SKM-1 treated with dmso at 0.1 percent for 144 hours (cell line): ENCODE results near the gene AP2M1.
"Not testable (repeated sequence)": the region's sequence is repeated elsewhere in the genome, so short reads cannot be mapped to it uniquely, and the experiment has no call there.

Experiments used
- DNase-seq: peaks from one replicate; lab custom pipeline; 2025; ENCODE audit not compliant: unreplicated experiment; lab: John Stamatoyannopoulos, UW

Gene AP2M1

DNA sequence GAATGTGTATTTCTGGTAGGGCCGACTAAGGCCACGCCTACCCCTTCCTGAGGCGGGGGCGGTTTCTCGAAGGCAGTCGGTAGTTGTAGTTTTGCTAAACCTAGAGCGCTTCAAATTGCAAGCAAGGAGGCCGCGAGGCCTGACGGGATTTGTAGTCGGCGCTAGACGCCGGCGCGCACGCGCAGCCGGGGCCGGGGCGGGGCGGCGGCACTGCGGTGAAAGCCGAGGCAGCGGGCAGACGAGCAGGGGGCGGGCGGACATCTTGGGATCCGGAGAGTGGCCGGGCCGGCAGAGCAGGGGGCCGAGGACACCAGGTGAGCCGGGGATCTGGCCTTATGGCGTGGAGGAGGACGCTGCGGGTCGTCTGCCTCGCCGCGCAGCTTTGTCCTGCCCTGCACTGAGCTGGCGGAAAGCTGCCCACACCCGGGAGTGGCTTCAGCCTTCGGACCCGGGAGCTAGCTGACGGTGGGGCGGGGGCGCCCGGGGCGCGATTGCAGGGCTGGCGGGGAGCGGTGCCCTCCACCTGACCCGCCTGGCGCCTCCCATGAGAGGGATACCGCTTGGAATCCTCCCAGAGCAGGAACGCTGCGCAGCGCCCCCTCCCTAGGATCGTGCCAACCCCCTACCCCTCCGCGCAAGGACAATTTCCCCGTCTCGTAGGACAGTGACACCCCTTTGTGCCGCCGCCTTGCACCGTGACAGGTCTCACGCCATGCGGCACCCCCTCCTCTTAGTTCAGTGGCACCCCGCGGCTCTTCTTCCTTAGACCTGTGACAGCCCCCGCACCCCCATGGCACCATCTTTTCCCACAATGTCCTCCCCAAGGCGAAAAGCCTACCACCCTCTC lies at the start of gene AP2M1:
Gene AP2M1 (plus strand): TSS at position 210 of the 847 bp plus-strand sequence. CDS start 2,139 bp downstream, outside the sequence.
- DNase-seq = peak; percentile 96

DNA sequence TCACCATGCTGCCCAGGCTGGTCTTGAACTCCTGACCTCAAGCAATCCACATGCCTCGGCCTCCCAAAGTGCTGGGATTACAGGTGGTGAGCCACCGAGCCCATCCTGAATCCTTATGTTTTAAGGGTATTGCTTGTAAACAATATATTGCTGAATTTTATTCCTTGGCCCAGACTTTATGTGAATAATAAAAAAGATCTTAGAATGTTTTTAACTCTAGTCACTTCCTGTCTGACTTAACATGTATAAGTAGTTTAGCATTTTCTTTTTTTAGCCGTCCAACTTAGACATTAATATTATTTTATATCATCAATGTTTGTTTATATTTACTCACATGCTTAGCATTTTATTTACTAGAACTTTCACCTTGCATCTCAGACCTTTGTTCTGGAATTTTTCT lies 48.6 kb upstream of the AP2M1 start:
- DNase-seq = no peak

DNA sequence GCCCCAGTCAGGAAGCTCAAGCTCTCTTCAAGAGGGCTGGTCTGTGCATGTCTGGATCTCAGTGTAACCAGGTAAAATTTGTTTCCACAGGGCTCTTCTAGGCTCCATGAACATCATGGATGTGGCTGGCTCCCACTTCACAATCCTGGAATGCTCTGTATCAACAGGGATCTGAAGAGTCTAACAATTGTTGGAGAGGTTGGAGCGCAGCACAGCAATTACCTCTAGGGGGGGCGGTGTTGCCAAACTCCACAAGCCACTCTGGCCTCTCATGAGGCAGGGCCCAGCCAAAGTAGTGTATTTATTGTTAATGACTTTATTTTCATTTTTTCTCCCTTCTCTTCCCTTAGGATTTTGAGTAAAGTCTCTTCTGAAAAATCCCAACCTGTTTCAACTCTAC lies 45.6 kb upstream of the AP2M1 start:
- no peak for DNase-seq

DNA sequence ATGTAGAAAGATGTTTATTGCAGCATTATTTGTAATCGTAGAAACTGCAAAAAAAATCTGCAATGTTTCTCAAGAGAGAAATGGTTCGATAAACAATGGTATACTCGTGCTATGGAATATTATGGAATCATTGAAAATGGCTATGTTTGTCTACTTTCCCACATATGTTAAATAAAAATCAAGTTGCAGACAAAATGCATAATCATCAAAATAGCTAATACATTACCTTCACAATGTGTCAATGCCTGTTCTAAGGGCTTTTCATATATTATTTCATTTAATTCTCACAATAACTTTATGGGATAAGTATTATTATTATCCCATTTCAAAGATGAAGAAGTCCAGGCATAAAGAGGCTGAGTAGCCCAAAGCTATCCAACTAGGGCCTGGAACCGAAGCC lies 41.7 kb upstream of the AP2M1 start:
- DNase-seq = no peak

DNA sequence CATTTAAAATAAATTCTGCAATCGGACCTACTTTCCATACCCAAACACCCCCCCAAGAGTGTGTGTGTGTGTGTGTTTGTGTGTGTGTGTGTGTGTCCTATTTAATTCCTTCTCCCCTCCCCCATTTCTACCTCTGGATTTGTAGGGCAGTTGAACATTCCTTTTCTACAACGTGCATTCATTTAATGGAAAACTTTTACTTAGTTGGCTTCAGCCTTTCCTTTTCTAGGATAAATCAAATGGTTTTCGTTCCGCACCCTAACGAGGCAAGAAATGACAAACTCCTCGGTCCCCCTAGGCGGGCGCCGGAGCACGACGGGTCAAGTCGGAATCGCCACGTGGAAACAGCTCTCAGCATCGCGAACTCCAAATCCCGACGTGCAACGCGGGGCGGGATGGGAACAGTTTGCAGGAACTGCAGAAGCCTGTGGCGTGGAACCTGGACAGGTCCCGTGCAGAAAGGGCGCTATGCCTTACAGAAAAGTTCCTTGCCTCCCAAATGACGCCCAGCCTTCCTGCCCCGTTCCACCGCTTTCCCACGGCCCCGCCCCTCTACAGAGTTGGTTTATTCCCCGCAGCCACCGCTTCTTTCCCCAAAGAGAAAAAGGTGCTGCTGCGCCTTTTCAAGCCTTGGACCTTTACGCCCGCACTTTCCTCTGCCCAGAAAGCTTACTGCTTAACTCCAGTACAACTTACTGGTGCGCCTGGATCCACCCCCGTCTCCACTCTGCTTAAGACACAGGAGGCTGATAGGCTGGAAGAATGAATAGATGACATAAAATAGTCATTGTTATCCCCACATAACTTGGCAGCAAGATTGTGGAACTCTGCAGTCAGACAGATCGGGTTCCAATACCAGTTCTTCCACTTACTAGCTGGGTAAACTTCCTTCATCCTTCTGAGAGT lies 40.6 kb upstream of the AP2M1 start:
- peak; percentile 66 for DNase-seq

DNA sequence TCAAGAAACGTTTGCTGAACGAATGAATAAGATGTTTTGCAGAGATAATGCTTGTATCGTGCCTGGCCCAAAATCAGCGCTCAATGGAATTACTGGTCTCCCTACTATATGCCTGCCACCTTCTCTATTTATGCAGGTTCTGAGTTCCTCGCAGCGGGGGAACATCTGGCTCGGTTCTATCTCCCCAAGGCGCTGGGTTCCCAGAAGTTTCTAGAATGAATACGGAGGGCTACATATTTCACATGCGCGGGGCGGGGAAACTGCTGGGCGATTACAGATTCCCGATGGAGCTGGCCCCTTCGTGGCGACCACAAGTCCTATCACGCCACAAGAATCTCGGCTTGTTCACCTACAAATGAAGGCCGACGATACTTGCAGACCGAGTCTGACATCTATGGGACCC lies 39.9 kb upstream of the AP2M1 start:
- peak; percentile 25 for DNase-seq

DNA sequence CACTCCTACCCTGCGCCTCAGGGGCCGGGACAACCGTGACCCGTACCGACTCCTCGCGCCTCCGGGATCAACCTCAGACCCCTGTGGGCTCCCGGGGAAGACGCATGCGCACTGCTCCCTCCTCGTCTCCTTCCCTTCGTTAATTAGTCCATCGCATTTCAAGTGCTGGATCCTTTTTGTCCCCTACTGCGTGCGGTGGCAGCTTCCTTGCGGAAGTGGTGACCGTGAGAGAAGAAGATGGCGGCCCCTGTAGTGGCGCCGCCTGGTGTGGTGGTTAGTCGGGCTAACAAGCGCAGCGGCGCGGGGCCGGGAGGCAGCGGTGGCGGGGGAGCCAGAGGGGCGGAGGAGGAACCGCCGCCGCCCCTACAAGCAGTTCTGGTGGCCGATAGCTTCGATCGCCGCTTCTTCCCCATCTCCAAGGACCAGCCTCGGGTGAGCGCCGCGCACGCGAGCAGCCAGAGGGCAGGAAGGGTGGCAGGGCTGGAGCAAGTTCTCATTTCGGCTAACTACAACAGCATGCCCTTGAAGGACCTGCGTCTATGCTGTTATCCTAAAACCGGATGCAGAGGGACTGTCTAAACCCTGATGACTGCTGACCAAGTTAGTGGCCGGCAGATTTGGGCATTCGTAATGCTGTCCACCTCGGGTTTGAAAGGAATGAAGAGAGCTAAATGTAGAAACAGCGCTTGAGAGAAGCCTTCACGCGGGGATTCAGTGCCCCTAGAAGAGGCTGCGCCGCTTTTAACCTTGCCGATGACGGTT lies 39.3 kb upstream of the AP2M1 start, which contains the start of gene EIF2B5:
Gene EIF2B5 (plus strand): TSS at position 210 of the 762 bp plus-strand sequence. CDS start 28 bp downstream, at position 238.
- peak; percentile 91 for DNase-seq

DNA sequence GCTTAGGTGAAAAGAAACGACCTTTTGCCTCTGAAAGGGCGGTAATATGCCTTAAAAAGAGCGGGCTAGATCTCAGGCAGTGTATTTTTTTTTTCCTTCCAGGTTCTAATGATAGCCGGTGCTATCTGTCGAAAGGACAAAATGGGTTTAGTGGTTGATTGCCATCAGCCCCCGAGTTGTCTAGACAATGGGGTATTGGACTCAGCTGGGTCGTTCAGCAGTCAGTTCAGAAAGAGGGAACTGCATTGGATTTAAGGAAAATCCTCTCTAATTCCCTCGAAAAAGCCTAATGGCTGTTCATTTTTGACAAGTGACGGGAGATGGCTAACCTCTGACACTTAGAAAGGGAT lies 38.8 kb upstream of the AP2M1 start:
- no peak for DNase-seq

DNA sequence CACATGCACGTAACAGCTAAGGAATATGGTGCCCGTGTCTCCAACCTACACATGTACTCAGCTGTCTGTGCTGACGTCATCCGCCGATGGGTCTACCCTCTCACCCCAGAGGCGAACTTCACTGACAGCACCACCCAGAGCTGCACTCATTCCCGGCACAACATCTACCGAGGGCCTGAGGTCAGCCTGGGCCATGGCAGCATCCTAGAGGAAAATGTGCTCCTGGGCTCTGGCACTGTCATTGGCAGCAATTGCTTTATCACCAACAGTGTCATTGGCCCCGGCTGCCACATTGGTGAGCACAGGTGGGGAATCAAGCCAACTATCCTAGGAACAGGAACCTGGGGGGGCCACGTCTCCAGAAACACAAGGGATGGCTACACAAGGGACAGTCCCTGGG lies 34.2 kb upstream of the AP2M1 start:
- DNase-seq = no peak

DNA sequence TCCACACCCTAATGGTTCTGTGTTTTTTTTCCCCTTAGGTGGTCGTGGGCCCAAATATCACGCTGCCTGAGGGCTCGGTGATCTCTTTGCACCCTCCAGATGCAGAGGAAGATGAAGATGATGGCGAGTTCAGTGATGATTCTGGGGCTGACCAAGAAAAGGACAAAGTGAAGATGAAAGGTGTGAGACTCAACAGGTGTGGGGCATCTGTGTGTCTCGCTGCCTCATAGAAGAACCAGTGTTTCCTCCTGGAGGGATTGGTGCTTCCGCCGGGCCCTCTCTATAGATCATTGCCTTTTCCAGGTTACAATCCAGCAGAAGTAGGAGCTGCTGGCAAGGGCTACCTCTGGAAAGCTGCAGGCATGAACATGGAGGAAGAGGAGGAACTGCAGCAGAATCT lies 32.5 kb upstream of the AP2M1 start:
- no peak for DNase-seq

DNA sequence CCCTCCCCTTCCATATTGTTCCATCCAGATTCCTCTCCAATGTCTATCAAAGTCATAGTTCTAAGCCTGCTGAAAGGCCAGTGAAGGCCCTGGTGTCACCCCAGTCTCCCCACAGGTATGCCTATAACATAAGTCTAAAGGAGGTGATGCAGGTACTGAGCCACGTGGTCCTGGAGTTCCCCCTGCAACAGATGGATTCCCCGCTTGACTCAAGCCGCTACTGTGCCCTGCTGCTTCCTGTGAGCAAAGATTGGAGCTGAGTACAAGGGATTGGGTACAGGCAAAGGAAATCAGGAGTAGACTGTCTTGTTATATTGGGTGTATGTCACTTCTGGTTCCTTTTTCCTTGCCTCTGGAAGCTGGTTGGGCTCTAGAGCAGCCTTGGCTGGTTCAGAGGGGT lies 31.3 kb upstream of the AP2M1 start:
- no peak for DNase-seq

DNA sequence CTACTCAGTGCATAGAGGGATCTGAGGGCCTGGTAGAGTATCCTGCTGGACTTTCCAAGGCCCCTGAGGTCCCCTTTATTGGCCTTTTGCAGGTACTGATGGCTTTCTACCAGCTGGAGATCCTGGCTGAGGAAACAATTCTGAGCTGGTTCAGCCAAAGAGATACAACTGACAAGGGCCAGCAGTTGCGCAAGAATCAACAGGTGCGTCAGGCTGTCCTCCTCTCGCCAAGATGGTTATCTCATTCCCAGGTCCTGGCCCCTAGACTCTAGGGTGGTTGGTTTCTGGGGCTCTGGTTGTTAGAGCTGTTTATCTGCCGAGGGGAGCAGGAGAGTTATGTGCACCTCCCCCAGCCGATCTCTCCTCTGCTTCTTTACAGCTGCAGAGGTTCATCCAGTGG lies 30.1 kb upstream of the AP2M1 start:
- no peak for DNase-seq

DNA sequence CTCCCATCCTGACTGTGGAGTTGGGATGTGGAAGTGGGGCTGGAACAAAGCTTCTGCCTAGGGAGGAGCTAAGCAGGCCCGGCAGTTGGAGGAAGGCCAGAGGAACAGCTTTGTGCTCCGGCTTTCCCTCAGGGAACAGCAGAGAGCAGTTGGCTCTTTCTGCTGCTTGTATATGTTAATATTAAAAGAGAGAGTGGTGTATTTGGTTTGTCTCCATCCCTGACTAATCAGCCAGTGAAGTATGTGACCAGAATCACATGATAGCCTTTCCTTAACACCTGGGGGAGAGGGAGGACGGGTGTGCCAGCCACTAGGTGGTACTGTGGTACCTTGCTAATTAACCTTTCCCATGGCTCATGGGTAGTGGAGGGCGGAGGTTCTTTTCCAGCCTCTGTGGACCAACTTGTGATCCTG lies 29.5 kb upstream of the AP2M1 start:
- DNase-seq = no peak

DNA sequence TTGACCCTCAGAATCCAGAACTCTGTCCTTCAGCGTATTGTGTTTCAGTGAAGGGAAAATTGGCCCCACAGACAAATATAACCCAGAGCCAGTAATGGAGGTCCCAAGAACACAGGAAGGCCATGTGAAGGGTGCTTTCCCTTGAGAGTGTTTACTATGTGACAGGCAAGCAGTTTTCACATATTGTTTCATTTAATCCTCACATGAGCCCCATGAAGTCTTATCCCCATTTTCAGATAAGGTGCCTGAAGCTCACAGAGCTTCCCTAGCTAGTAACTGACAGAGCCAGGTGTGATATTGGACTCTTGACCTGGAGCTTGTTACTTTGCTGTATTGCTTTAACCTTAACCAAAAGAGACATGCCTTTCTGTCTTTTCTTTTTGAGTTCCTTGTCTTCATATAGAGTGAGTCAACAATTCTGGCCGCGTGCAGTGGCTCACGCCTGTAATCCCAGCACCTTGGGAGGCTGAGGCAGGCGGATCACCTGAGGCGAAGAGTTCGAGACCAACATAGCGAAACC lies 28.8 kb upstream of the AP2M1 start:
- DNase-seq = no peak

DNA sequence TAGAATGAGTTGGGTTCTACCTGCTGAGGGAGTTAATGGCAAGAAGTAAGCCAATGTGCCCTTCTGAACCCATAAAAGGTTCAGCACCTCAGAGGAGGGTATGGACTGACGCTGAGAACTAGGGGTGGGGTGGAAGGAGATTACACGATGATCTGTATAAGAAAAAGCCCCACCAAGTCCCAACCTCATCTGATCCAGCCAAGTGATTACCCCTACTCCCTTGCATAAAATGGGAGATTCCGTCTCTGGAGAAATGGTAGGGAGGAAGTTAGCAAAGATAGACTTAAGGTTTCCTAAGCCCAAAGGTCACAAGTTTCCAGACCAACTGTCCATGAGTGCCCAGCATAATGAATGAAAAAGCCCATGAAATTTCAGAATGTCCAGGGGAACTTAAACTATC lies 26.6 kb upstream of the AP2M1 start:
- no peak for DNase-seq

DNA sequence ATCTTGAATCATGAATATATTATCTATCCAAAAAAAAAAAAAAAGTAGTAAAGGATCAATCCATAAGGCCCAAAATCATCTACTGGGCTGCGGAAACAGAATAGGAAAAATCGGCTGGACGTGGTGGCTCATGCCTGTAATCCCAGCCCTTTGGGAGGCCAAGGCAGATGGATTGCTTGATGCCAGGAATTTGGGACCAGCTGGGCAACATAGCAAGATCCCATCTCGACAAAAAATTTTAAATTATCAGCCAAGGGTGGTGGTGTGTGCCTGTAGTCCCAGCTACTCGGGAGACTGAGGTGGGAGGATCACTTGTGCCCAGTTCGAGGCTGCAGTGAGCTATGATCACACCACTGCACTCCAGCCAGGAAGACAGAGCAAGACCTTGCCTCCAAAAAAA lies 25.5 kb upstream of the AP2M1 start:
- DNase-seq = no peak

DNA sequence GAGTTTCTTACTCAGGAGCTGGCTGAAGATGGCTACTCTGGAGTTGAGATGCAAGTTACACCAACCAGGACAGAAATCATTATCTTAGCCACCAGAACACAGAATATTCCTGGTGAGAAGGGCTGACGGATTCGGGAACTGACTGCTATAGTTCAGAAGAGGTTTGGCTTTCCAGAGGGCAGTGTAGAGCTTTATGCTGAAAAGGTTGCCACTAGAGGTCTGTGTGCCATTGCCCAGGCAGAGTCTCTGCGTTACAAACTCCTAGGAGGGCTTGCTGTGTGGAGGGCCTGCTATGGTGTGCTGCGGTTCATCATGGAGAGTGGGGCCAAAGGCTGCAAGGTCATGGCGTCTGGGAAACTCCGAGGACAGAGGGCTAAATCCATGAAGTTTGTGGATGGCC lies 24.9 kb upstream of the AP2M1 start:
- DNase-seq = not testable (repeated sequence)

DNA sequence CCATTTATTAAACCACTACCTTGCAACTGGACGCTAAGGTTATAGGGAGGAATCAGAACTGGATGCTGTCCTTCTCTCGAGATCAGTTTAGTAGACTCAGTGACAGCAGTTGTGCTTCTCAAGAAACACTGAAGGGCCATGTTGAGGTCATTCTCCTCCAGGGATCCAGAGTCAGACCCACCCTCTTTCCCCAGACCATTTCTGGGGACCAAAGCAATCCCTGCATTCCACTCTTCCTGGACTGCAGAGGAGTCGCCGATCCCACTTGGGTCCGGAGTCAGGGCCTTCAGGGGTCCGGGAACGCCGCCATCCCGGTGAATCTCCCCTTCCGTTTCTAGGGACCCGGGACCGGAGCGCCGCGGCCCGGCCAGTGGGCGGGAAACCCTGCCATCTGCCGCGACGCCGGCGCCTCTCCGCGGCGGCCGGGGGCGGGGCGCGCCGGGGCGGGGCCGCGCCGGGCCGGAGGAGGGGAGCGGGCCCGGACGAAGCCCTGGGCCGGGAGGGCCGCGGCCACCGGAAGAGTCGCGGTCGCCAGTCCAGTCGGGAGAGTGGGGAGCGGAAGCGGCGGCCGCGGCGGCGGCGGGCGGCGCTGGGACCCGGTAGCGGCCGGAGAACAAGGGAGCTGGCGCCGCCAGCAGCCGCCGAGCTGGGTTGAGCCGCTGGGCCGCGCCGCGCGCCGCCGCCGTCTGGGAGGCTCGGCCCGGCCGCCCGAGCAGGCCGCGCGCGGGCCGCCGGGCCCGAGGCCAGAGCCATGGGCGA lies 19.6 kb upstream of the AP2M1 start, which contains the start of gene DVL3:
Gene DVL3 (plus strand): TSS at position 493 of the 759 bp plus-strand sequence. CDS start 259 bp downstream, at position 752.
- DNase-seq = peak; percentile 33

DNA sequence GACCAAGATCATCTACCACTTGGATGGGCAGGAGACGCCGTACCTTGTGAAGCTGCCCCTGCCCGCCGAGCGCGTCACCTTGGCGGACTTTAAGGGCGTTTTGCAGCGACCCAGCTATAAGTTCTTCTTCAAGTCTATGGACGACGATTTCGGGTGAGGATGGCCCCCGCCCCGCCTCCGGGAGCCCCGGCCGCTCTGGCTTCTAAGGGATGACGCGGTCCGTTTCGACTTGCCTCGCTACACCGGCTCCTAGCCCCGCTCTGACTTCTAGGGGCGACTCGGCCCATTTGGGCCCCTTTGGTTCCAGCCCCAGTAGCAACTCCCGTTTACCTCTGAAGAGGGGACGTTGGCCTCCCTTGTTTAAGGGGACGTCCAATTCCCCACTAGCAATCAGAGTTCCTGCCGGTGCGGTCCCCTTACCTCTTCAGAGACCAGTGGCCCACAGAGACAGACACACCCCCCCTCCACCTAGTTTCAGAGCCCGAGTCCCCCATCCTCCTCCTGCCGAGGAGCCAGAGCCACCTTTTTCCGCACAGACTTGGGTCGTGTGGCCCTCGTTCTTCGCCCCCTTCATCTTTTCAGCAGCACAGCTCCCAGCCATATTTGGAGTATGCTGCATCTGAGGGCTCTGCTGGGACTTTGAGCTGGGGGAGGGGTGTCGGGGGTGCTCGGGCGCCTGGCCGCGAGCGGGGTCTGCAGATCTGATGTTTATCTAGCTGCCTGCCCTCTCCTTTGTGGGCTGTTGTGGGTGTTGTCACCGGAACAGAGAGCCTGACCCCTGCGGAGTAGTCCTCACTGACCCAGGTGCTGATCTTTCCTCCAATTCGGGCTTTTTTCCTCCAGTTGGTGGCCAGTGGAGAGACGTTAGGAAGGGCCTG lies 18.8 kb upstream of the AP2M1 start:
- DNase-seq = no peak
